HFFc6 (cell line): ENCODE measurements around the gene TMCC2. TPM values are rescaled to one million over a fixed set of nuclear protein-coding genes. Genes with fewer than 3 reads are reported as not detected.

Experiments
- DNase-seq: peaks from one replicate; pipeline ENCODE4 v3.0.0-alpha.2; 2018
- H3K27ac Mint-ChIP-seq: 2 replicates; pipeline ENCODE4 v1.8.0; 2020; ENCODE audit warnings: mild to moderate bottlenecking, mixed read lengths
- H3K27me3 Mint-ChIP-seq: 2 replicates; pipeline ENCODE4 v1.8.0; 2021; ENCODE audit warnings: mild to moderate bottlenecking, moderate library complexity, mixed read lengths; ENCODE audit not compliant: insufficient read depth
- H3K36me3 Mint-ChIP-seq: 2 replicates; pipeline ENCODE4 v1.8.0; 2021; ENCODE audit warnings: low read depth, mixed read lengths
- H3K4me1 Mint-ChIP-seq: 2 replicates; pipeline ENCODE4 v1.8.0; 2020; ENCODE audit warnings: low read depth, mixed read lengths
- H3K4me3 Mint-ChIP-seq: 2 replicates; pipeline ENCODE4 v1.8.0; 2020; ENCODE audit warnings: mild to moderate bottlenecking, moderate library complexity, mixed read lengths
- H3K9me3 Mint-ChIP-seq: 2 replicates; pipeline ENCODE4 v1.8.0; 2020; ENCODE audit warnings: mild to moderate bottlenecking, mixed read lengths
- CTCF ChIP-seq: fragments of 200-600 bp; sonication (generic); IDR thresholded peaks from 2 replicates; pipeline ENCODE4 v1.5.0; 2021; ENCODE audit warnings: antibody characterized with exemption, mild to moderate bottlenecking
- total RNA-seq, 6 experiments: library from RNA; stranded (reverse); fragmentation: NEBNext Ultra II Directional; extraction: Animal tissue kit (Norgen Biotek cat#: 25700); gene quantifications; 2 replicates in 1 of 6; 3 replicates in 5 of 6; pipeline ENCODE4 v1.2.3, GENCODE V29; 2021

Gene TMCC2
- total RNA-seq, 6 experiments from 2014 or later: 3.4 to 4.2 (median 3.9) TPM

GRCh38 chr1:205190845-205191577 is 36.7 kb upstream of the TMCC2 start:
- peak overlapping the region; percentile 7; the same call in 1 of the 2 replicates for H3K27ac Mint-ChIP-seq

GRCh38 chr1:205191622-205192021 is 36.1 kb upstream of the TMCC2 start:
- no peak for TF ChIP-seq CTCF
- H3K4me3 Mint-ChIP-seq: no peak overlapping the region
- no peaks in the 10 kb centered on the region for H3K27me3 Mint-ChIP-seq
- no peaks in the 10 kb centered on the region for H3K9me3 Mint-ChIP-seq
- DNase-seq: no peak
- no peak overlapping the region for H3K27ac Mint-ChIP-seq
- peaks cover 9% of the 10 kb centered on the region for H3K36me3 Mint-ChIP-seq
- H3K4me1 Mint-ChIP-seq: peaks cover 42% of the 10 kb centered on the region

More at GRCh38 chr1:205190845-205191577, 36.7 kb upstream of the TMCC2 start:
- no peak for DNase-seq
- Mint-ChIP-seq H3K27me3 (no peaks in the 10 kb centered on the region), H3K4me1 (peaks cover 42% of the 10 kb centered on the region), H3K36me3 (peaks cover 9% of the 10 kb centered on the region), H3K4me3 (no peak overlapping the region; the same call in 1 of the 2 replicates), H3K9me3 (no peaks in the 10 kb centered on the region)
- no peak for TF ChIP-seq CTCF

- no peaks in the 10 kb centered on the region for H3K27me3 Mint-ChIP-seq
- no peak overlapping the region for H3K4me3 Mint-ChIP-seq
- peaks cover 2% of the 10 kb centered on the region; the same call in 1 of the 2 replicates for H3K36me3 Mint-ChIP-seq
- no peak overlapping the region for H3K27ac Mint-ChIP-seq
- peaks cover 42% of the 10 kb centered on the region for H3K4me1 Mint-ChIP-seq
- no peak for DNase-seq
- no peaks in the 10 kb centered on the region for H3K9me3 Mint-ChIP-seq
- no peak for TF ChIP-seq CTCF
Measured at GRCh38 chr1:205192287-205192686, 35.5 kb upstream of the TMCC2 start.

GRCh38 chr1:205199090-205199930 is 28.4 kb upstream of the TMCC2 start:
- peak overlapping the region; percentile 14 for H3K4me3 Mint-ChIP-seq
- no peaks in the 10 kb centered on the region for H3K27me3 Mint-ChIP-seq
- H3K27ac Mint-ChIP-seq: peak overlapping the region; percentile 78
- peak; percentile 53 for DNase-seq
- H3K9me3 Mint-ChIP-seq: no peaks in the 10 kb centered on the region
- H3K36me3 Mint-ChIP-seq: no peaks in the 10 kb centered on the region
- peaks cover 35% of the 10 kb centered on the region for H3K4me1 Mint-ChIP-seq
- peak; percentile 48 for TF ChIP-seq CTCF

GRCh38 chr1:205199931-205200299 is 27.8 kb upstream of the TMCC2 start:
- H3K4me1 Mint-ChIP-seq: peaks cover 41% of the 10 kb centered on the region
- no peak for TF ChIP-seq CTCF
- no peak for DNase-seq
- peak overlapping the region; percentile 78 for H3K27ac Mint-ChIP-seq
- peak overlapping the region; percentile 14; the same call in 1 of the 2 replicates for H3K4me3 Mint-ChIP-seq
- no peaks in the 10 kb centered on the region for H3K27me3 Mint-ChIP-seq
- no peaks in the 10 kb centered on the region for H3K9me3 Mint-ChIP-seq
- no peaks in the 10 kb centered on the region for H3K36me3 Mint-ChIP-seq
